Measurements from ENCODE around the gene NIN. TPM values are rescaled to one million over a fixed set of nuclear protein-coding genes. Genes with fewer than 3 reads are reported as not detected.

Gene NIN
- total and polyA plus RNA-seq, 10 donors, result 11.8 to 139 (median 94.4) TPM

Small RNA genes within 50 kb of the gene (small RNA-seq; reads per million reads assigned to genes)
- gene RF00593, result 0 reads per million in 4 donors

Other genes starting within 250 kb of the NIN start
- gene SAV1, start 162.9 kb downstream of the NIN start, total RNA-seq, result 10 to 100 TPM; 24.7 to 44.9 (median 30.6) TPM
- 10 to 100 TPM; 18.7 to 19.5 (median 19.4) TPM for gene SAV1, start 162.9 kb downstream of the NIN start, polyA plus RNA-seq
- gene ABHD12B, start 40.9 kb upstream of the NIN start, total RNA-seq, result not detected
- gene ABHD12B, start 40.9 kb upstream of the NIN start, polyA plus RNA-seq, result not detected
- 100 to 1,000 TPM in 5 of 7 donors, 10 to 100 TPM in 2; 80.4 to 302 (median 133) TPM for gene PYGL, start 113.3 kb upstream of the NIN start, total RNA-seq
- gene PYGL, start 113.3 kb upstream of the NIN start, polyA plus RNA-seq, result 10 to 100 TPM; 14.1 to 28.4 (median 15.1) TPM